22Rv1 (cell line): ENCODE results near the gene TNS1.

Experiments used
- CTCF ChIP-seq: fragments of 450-650 bp; IDR thresholded peaks from 2 replicates; pipeline ENCODE4 v1.5.1; 2017; ENCODE audit warnings: mild to moderate bottlenecking
- ZFX ChIP-seq: fragments of 450-650 bp; IDR thresholded peaks from 2 replicates; pipeline ENCODE4 v1.6.1; 2017; ENCODE audit warnings: antibody characterized with exemption, borderline replicate concordance

DNA sequence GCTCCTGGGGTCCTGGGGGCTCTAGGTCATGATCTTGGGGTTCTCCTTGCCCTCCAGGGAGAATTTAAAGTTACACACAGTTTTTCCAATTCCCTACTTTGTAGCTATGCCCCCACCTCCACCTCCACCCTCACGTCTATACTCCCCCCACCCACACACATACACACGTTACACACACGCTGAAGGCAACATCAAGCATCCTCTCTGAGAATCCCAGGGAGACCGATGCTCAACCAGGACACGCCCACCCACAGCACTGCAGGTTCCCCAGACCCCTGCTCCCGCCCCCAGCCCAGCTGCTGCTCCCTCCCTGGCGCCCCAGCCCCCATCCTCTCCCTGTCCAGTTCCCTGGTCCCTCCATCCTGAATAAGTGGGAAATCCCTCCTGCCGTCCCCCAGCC, 6.4 kb upstream of the TNS1 start:
- TF ChIP-seq CTCF (no peak), ZFX (no peak)
